ENCODE results near the gene LY86.

Gene LY86

DNA sequence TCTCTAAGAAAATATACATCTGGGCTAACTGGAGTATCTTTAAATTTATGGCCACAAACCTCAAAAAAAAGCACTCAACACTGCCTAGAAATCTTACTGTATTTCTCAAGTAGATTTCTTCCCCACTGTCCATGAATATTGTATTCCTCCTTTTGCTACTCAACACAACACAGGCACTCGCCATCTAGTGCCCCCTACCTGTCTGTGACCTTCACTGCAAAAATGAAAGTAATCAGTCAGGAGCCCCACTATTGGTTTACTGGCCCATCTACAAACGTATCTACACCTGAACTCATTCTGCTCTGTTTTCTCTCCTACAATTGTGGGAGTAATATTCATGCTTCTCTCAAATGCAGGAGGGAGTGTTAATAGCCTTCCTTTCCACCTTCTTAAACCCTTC is 58.3 kb downstream of the LY86 start:
- TF ChIP-seq SIN3A (IDR thresholded peaks at IDR 0.05; ENCODE audit: borderline replicate concordance, insufficient read depth, low read length) (no peak), FOXP2 (optimal IDR thresholded peaks at IDR 0.05; ENCODE audit: borderline replicate concordance, extremely low read depth, extremely low read length, insufficient read depth) (no peak), POLR2AphosphoS5 (IDR thresholded peaks at IDR 0.05; ENCODE audit: low read depth, low read length) (no peak), REST (IDR thresholded peaks at IDR 0.05; ENCODE audit: insufficient read depth in 1 of 2, low read depth in 2 of 2, low read length in 2 of 2) (no peak), TAF1 (IDR thresholded peaks at IDR 0.05; ENCODE audit: borderline replicate concordance, insufficient read depth, low read length) (no peak)

DNA sequence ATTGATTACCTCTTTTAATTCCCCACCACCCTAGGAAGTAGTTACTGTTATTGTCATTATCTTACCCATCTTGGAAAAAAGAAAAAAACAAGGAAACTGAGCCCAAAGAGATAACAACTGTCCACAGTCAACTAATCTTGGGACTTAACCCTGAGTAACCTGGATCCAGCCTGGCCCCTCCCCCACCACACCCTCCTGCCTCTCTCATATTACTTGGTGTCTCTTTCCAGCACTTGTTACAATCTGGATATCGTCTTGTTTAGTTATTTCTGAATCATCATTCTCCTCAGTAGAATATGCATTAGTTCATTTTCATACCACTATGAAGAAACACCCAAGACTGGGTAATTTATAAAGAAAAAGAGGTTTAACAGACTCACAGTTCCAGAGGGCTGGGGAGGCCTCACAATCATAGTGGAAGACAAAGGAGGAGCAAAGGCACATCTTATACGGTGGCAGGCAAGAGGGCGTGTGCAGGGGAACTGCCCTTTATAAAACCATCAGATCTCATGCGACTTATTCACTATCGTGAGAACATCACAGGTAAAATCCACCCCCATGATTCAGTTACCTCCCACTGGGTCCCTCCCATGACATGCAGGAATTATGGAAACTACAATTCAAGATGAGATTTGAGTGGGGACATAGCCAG is 60.3 kb downstream of the LY86 start:
- TF ChIP-seq FOXP2 (optimal IDR thresholded peaks at IDR 0.05; ENCODE audit: borderline replicate concordance, extremely low read depth, extremely low read length, insufficient read depth) (no peak), SIN3A (IDR thresholded peaks at IDR 0.05; ENCODE audit: borderline replicate concordance, insufficient read depth, low read length) (no peak), TAF1 (IDR thresholded peaks at IDR 0.05; ENCODE audit: borderline replicate concordance, insufficient read depth, low read length) (no peak), POLR2AphosphoS5 (IDR thresholded peaks at IDR 0.05; ENCODE audit: low read depth, low read length) (no peak), REST (IDR thresholded peaks at IDR 0.05; ENCODE audit: insufficient read depth in 1 of 2, low read depth in 2 of 2, low read length in 2 of 2) (no peak)

GRCh38 chr6:6649824-6650349 is 61.4 kb downstream of the LY86 start:
- TF ChIP-seq REST (IDR thresholded peaks at IDR 0.05; ENCODE audit: insufficient read depth in 1 of 2, low read depth in 2 of 2, low read length in 2 of 2) (no peak), FOXP2 (optimal IDR thresholded peaks at IDR 0.05; ENCODE audit: borderline replicate concordance, extremely low read depth, extremely low read length, insufficient read depth) (no peak), TAF1 (IDR thresholded peaks at IDR 0.05; ENCODE audit: borderline replicate concordance, insufficient read depth, low read length) (no peak), POLR2AphosphoS5 (IDR thresholded peaks at IDR 0.05; ENCODE audit: low read depth, low read length) (no peak), SIN3A (IDR thresholded peaks at IDR 0.05; ENCODE audit: borderline replicate concordance, insufficient read depth, low read length) (no peak)

GRCh38 chr6:6650839-6651238 is 62.3 kb downstream of the LY86 start:
- TF ChIP-seq REST (IDR thresholded peaks at IDR 0.05; ENCODE audit: insufficient read depth in 1 of 2, low read depth in 2 of 2, low read length in 2 of 2) (no peak), POLR2AphosphoS5 (IDR thresholded peaks at IDR 0.05; ENCODE audit: low read depth, low read length) (no peak), SIN3A (IDR thresholded peaks at IDR 0.05; ENCODE audit: borderline replicate concordance, insufficient read depth, low read length) (no peak), FOXP2 (optimal IDR thresholded peaks at IDR 0.05; ENCODE audit: borderline replicate concordance, extremely low read depth, extremely low read length, insufficient read depth) (no peak), TAF1 (IDR thresholded peaks at IDR 0.05; ENCODE audit: borderline replicate concordance, insufficient read depth, low read length) (no peak)

All from PFSK-1 (cell line).